ENCODE measurements around the gene GATM. TPM values are rescaled to one million over a fixed set of nuclear protein-coding genes. Genes with fewer than 3 reads are reported as not detected.

Gene GATM
- total and polyA plus RNA-seq, 12 donors, result 3.6 to 73.2 (median 25.8) TPM

DNA sequence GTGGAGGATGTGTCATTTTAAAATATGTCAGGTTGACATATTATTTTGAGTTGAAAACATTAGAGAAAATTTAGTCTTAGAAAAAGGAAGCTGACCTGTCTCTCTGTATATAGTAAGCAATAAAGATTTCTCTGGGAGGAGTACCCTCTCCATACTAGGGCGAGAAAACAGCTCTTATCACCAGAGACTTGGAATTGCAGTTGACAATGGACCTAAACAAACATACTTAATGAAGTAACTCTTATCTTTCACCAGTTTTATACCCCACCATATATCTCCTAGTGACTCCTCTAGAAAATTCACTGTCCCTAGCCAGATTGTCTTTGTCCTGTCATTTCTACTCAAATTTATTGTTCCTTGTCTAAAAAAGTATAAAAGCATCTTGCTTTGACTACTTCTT, 7.2 kb upstream of the GATM start:
- TF ChIP-seq, protein P1, sequence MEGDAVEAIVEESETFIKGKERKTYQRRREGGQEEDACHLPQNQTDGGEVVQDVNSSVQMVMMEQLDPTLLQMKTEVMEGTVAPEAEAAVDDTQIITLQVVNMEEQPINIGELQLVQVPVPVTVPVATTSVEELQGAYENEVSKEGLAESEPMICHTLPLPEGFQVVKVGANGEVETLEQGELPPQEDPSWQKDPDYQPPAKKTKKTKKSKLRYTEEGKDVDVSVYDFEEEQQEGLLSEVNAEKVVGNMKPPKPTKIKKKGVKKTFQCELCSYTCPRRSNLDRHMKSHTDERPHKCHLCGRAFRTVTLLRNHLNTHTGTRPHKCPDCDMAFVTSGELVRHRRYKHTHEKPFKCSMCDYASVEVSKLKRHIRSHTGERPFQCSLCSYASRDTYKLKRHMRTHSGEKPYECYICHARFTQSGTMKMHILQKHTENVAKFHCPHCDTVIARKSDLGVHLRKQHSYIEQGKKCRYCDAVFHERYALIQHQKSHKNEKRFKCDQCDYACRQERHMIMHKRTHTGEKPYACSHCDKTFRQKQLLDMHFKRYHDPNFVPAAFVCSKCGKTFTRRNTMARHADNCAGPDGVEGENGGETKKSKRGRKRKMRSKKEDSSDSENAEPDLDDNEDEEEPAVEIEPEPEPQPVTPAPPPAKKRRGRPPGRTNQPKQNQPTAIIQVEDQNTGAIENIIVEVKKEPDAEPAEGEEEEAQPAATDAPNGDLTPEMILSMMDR (IDR thresholded peaks at IDR 0.05), result no peak
- TF ChIP-seq POLR2A (IDR thresholded peaks at IDR 0.05), result no peak
- WGBS, 4 donors, result 79 to 89% (median 88%) methylated on average over 1 of the region's 1 CpG
- H3K4me1 ChIP-seq (replicated peaks in 1 of 2), result peaks cover 0 to 16% of the 10 kb centered on the region in 2 donors

DNA sequence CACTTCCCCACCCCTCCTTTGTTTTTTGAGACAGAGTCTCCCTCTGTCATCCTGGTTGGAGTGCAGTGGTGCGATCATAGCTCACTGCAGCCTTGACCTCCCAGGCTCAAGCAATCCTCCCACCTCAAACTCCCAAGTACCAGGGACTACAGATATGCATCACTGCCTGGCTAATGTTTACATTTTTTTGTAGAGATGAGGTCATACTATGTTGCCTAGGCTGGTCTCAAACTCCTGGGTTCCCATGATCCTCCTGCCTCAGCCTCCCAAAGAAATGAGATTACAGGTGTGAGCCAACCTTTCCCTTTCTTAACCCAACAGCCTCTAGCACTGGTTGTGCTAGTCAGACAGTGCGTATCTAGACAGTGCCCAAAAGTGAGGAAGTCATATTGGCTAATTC, 6.4 kb upstream of the GATM start:
- Histone ChIP-seq H3K27ac (no peak overlapping the region), H3K9me3 (replicated peaks in 1 of 3) (no peaks in the 10 kb centered on the region), H3K4me1 (replicated peaks in 1 of 2) (peaks cover 0 to 16% of the 10 kb centered on the region in 2 donors), H3K27me3 (no peaks in the 10 kb centered on the region), H3K4me3 (no peak overlapping the region), H3K36me3 (replicated peaks in 1 of 2) (no peaks in the 10 kb centered on the region)
- TF ChIP-seq POLR2A (IDR thresholded peaks at IDR 0.05), result no peak
- TF ChIP-seq, protein P1 (IDR thresholded peaks at IDR 0.05), result no peak
- DNase-seq, result no peak
- 81 to 86% (median 82%) methylated on average over 2 of the region's 2 CpGs for WGBS, 4 donors
- intact Hi-C loops (cut with DNase I), result no loop called here

More for the DNA sequence above, 7.2 kb upstream of the GATM start:
- Histone ChIP-seq H3K4me3 (no peak overlapping the region), H3K36me3 (replicated peaks in 1 of 2) (no peaks in the 10 kb centered on the region), H3K27ac (no peak overlapping the region), H3K9me3 (replicated peaks in 1 of 3) (no peaks in the 10 kb centered on the region), H3K27me3 (no peaks in the 10 kb centered on the region)
- DNase-seq, result no peak
- intact Hi-C loops (cut with DNase I), result no loop called here

DNA sequence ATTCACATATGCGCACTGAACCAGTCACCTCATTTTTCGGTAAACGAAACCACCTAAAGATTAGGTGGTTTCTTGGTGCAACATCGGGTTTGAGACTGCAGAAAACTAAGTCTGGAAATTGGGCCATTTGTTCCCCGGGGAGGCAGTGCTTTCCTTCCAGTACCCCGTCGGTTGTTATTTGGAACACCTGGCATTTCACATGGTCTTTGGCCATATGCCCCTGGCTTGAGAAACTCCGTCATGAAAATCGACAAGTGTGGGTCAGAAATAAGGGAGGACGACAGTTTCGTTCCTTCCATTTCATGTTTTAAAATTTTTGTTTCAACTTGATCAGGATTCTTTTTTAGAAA, 544 bp upstream of the GATM start:
- no peak for DNase-seq
- H3K4me3 ChIP-seq, result peak overlapping the region in 2 of 4 donors; percentile 44 to 75
- 46 to 64% (median 49%) methylated on average over 10 to 11 of the region's 11 CpGs for WGBS, 4 donors
- no peaks in the 10 kb centered on the region for H3K27me3 ChIP-seq
- peaks cover 17 to 24% of the 10 kb centered on the region in 2 donors for H3K4me1 ChIP-seq (replicated peaks in 1 of 2)
- intact Hi-C loops (cut with DNase I), result no loop called here
- H3K27ac ChIP-seq, result peak overlapping the region in 2 of 5 donors; percentile 84
- no peaks in the 10 kb centered on the region for H3K36me3 ChIP-seq (replicated peaks in 1 of 2)
- H3K9me3 ChIP-seq (replicated peaks in 1 of 3), result no peaks in the 10 kb centered on the region
- TF ChIP-seq POLR2A (IDR thresholded peaks at IDR 0.05), result no peak
- TF ChIP-seq, protein P1 (IDR thresholded peaks at IDR 0.05), result no peak

DNA sequence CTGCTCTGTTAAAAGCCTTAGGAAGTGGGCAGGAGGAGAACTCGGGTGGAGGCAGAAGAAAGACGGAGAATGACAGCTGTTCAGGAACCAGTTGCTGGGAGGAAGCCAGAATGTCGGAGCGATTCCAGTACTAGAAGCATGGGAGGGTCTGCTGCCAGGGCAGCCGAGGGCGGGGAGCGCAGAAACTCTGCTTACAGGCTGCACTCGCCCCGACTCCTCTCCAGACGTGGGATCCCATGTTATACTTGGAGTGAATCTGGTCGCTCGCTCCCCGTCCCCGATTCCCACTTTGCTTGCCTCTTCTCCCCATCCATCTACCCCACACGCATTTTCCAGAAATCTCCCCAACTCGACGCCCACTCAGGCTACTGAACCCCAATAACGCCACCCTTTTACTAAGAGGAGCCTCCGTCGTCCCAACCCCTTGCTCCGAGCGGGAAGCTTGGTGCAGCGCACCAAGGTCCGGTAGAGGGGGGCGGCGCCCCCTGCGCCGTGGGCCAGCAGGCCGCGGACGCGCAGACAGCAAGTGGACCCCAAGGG, 665 bp downstream of the GATM start:
- WGBS, 4 donors, result 0 to 1% (median 1%) methylated on average over 24 to 32 of the region's 32 CpGs
- H3K4me1 ChIP-seq (replicated peaks in 1 of 2), result peaks cover 22 to 29% of the 10 kb centered on the region in 2 donors
- intact Hi-C loops (cut with DNase I), result no loop called here
- no peaks in the 10 kb centered on the region for H3K9me3 ChIP-seq (replicated peaks in 1 of 3)
- DNase-seq, result peak; percentile 28 to 64 (median 33)
- H3K36me3 ChIP-seq (replicated peaks in 1 of 2), result no peaks in the 10 kb centered on the region
- H3K4me3 ChIP-seq, result peak overlapping the region; percentile 31 to 75 (median 38)
- peak overlapping the region in 4 of 5 donors; percentile 31 to 84 (median 58) for H3K27ac ChIP-seq
- TF ChIP-seq POLR2A (IDR thresholded peaks at IDR 0.05), result no peak
- TF ChIP-seq, protein P1 (IDR thresholded peaks at IDR 0.05), result no peak
- no peaks in the 10 kb centered on the region for H3K27me3 ChIP-seq

All from adrenal gland (tissue), 12 donors.